ENCODE measurements around the gene TBC1D2B. TPM values are rescaled to one million over a fixed set of nuclear protein-coding genes. Genes with fewer than 3 reads are reported as not detected.
"Not testable (repeated sequence)": the region's sequence is repeated elsewhere in the genome, so short reads cannot be mapped to it uniquely, and the experiment has no call there.

TBC1D2B gene
- total RNA-seq, 1 experiment from 2014 or later: 50.0 TPM

GRCh38 chr15:77975332-77976094 lies 102.0 kb downstream of the TBC1D2B start:
- Mint-ChIP-seq H3K4me1 (ENCODE audit: low read depth, unreplicated experiment) (no peaks in the 10 kb centered on the region), H3K27ac (ENCODE audit: unreplicated experiment) (no peak overlapping the region), H3K9me3 (ENCODE audit: low read depth, unreplicated experiment) (no peaks in the 10 kb centered on the region), H3K4me3 (ENCODE audit: low read depth, unreplicated experiment) (no peak overlapping the region), H3K27me3 (ENCODE audit: unreplicated experiment) (no peaks in the 10 kb centered on the region), H3K36me3 (ENCODE audit: insufficient read depth, unreplicated experiment) (no peaks in the 10 kb centered on the region)
- CTCF ChIA-PET: no interaction called here
- no peak for DNase-seq
- no peak for TF ChIP-seq CTCF (IDR thresholded peaks at IDR 0.05; ENCODE audit: unreplicated experiment)
- BruUV-seq (replicated peaks): no TSS peak
- intact Hi-C loops (cut with micrococcal nuclease; ENCODE audit: unreplicated experiment): loop anchor here (10.0 kb wide), 1 partner anchor 799 kb away; no protein-coding TSS in a partner anchor

- Mint-ChIP-seq H3K27ac (ENCODE audit: unreplicated experiment) (no peak overlapping the region), H3K27me3 (ENCODE audit: unreplicated experiment) (no peaks in the 10 kb centered on the region), H3K9me3 (ENCODE audit: low read depth, unreplicated experiment) (no peaks in the 10 kb centered on the region), H3K4me3 (ENCODE audit: low read depth, unreplicated experiment) (no peak overlapping the region), H3K4me1 (ENCODE audit: low read depth, unreplicated experiment) (no peaks in the 10 kb centered on the region), H3K36me3 (ENCODE audit: insufficient read depth, unreplicated experiment) (no peaks in the 10 kb centered on the region)
- intact Hi-C loops (cut with micrococcal nuclease; ENCODE audit: unreplicated experiment): loop anchor here (10.0 kb wide), 1 partner anchor 800 kb away; no protein-coding TSS in a partner anchor
- no peak for TF ChIP-seq CTCF (IDR thresholded peaks at IDR 0.05; ENCODE audit: unreplicated experiment)
- CTCF ChIA-PET: no interaction called here
- DNase-seq: no peak
- BruUV-seq (replicated peaks): no TSS peak
Measured at GRCh38 chr15:77974416-77975331, 102.8 kb downstream of the TBC1D2B start.

- no peak overlapping the region for H3K27ac Mint-ChIP-seq (ENCODE audit: unreplicated experiment)
- peaks cover 3% of the 10 kb centered on the region for H3K9me3 Mint-ChIP-seq (ENCODE audit: low read depth, unreplicated experiment)
- no peaks in the 10 kb centered on the region for H3K27me3 Mint-ChIP-seq (ENCODE audit: unreplicated experiment)
- no peaks in the 10 kb centered on the region for H3K4me1 Mint-ChIP-seq (ENCODE audit: low read depth, unreplicated experiment)
- BruUV-seq (replicated peaks): no TSS peak
- CTCF ChIA-PET: no interaction called here
- H3K4me3 Mint-ChIP-seq (ENCODE audit: low read depth, unreplicated experiment): no peak overlapping the region
- DNase-seq: peak; percentile 36
- H3K36me3 Mint-ChIP-seq (ENCODE audit: insufficient read depth, unreplicated experiment): no peaks in the 10 kb centered on the region
- intact Hi-C loops (cut with micrococcal nuclease; ENCODE audit: unreplicated experiment): loop anchor here (10.0 kb wide), 1 partner anchor 801 kb away; no protein-coding TSS in a partner anchor
- no peak for TF ChIP-seq CTCF (IDR thresholded peaks at IDR 0.05; ENCODE audit: unreplicated experiment)
Measured at GRCh38 chr15:77974098-77974414, 103.5 kb downstream of the TBC1D2B start.

- DNase-seq; H3K27me3 Mint-ChIP-seq (ENCODE audit: unreplicated experiment); H3K4me3 Mint-ChIP-seq (ENCODE audit: low read depth, unreplicated experiment); H3K4me1 Mint-ChIP-seq (ENCODE audit: low read depth, unreplicated experiment); H3K9me3 Mint-ChIP-seq (ENCODE audit: low read depth, unreplicated experiment); H3K36me3 Mint-ChIP-seq (ENCODE audit: insufficient read depth, unreplicated experiment); BruUV-seq (replicated peaks); CTCF ChIA-PET; H3K27ac Mint-ChIP-seq (ENCODE audit: unreplicated experiment): not testable (repeated sequence)
- intact Hi-C loops (cut with micrococcal nuclease; ENCODE audit: unreplicated experiment): loop anchor here (10.0 kb wide), 1 partner anchor 801 kb away; no protein-coding TSS in a partner anchor
Measured at GRCh38 chr15:77973273-77974097, 104.0 kb downstream of the TBC1D2B start.

- BruUV-seq (replicated peaks); H3K27ac Mint-ChIP-seq (ENCODE audit: unreplicated experiment); H3K4me3 Mint-ChIP-seq (ENCODE audit: low read depth, unreplicated experiment); H3K36me3 Mint-ChIP-seq (ENCODE audit: insufficient read depth, unreplicated experiment); CTCF ChIA-PET; H3K4me1 Mint-ChIP-seq (ENCODE audit: low read depth, unreplicated experiment); H3K27me3 Mint-ChIP-seq (ENCODE audit: unreplicated experiment); DNase-seq; H3K9me3 Mint-ChIP-seq (ENCODE audit: low read depth, unreplicated experiment): not testable (repeated sequence)
- intact Hi-C loops (cut with micrococcal nuclease; ENCODE audit: unreplicated experiment): loop anchor here (10.0 kb wide), 1 partner anchor 802 kb away; no protein-coding TSS in a partner anchor
Measured at GRCh38 chr15:77972706-77973105, 104.8 kb downstream of the TBC1D2B start.

- H3K4me3 Mint-ChIP-seq (ENCODE audit: low read depth, unreplicated experiment); DNase-seq; H3K27ac Mint-ChIP-seq (ENCODE audit: unreplicated experiment); CTCF ChIA-PET; H3K9me3 Mint-ChIP-seq (ENCODE audit: low read depth, unreplicated experiment); H3K36me3 Mint-ChIP-seq (ENCODE audit: insufficient read depth, unreplicated experiment); H3K27me3 Mint-ChIP-seq (ENCODE audit: unreplicated experiment); BruUV-seq (replicated peaks): not testable (repeated sequence)
- H3K4me1 Mint-ChIP-seq (ENCODE audit: low read depth, unreplicated experiment): peaks cover 12% of the 10 kb centered on the region
- intact Hi-C loops (cut with micrococcal nuclease; ENCODE audit: unreplicated experiment): loop anchor here (10.0 kb wide), 1 partner anchor 803 kb away; no protein-coding TSS in a partner anchor
Measured at GRCh38 chr15:77971875-77972274, 105.6 kb downstream of the TBC1D2B start.
